GM12872 (cell line): ENCODE measurements around the gene FOXR1.

ENCODE experiments used
- TF ChIP-seq, protein P1 (sequence below): IDR thresholded peaks from 3 replicates; pipeline ENCODE4 v1.5.1; 2011; ENCODE audit warnings: low read depth, mild to moderate bottlenecking, low read length, moderate library complexity; ENCODE audit not compliant: insufficient read depth

Gene FOXR1

DNA sequence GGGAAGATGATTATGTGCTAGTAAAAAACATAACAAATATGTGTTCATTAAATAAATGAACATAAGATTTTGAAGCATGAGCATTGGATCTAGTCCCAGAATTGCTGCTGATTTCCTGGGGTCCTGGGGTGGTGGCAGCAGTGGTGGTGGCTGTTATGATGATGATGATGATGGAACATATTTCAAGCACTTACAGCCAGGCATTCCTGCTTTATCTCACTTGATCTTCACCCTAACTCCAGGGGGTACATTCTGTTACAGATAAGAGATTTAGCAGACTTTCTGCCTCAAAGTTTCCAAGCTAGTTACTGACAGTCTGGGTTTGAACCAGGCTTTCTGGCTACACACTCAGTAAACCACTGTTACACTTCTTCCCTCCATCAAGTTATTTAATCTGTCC is 52.2 kb downstream of the FOXR1 start:
- TF ChIP-seq, protein P1, sequence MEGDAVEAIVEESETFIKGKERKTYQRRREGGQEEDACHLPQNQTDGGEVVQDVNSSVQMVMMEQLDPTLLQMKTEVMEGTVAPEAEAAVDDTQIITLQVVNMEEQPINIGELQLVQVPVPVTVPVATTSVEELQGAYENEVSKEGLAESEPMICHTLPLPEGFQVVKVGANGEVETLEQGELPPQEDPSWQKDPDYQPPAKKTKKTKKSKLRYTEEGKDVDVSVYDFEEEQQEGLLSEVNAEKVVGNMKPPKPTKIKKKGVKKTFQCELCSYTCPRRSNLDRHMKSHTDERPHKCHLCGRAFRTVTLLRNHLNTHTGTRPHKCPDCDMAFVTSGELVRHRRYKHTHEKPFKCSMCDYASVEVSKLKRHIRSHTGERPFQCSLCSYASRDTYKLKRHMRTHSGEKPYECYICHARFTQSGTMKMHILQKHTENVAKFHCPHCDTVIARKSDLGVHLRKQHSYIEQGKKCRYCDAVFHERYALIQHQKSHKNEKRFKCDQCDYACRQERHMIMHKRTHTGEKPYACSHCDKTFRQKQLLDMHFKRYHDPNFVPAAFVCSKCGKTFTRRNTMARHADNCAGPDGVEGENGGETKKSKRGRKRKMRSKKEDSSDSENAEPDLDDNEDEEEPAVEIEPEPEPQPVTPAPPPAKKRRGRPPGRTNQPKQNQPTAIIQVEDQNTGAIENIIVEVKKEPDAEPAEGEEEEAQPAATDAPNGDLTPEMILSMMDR: no peak

DNA sequence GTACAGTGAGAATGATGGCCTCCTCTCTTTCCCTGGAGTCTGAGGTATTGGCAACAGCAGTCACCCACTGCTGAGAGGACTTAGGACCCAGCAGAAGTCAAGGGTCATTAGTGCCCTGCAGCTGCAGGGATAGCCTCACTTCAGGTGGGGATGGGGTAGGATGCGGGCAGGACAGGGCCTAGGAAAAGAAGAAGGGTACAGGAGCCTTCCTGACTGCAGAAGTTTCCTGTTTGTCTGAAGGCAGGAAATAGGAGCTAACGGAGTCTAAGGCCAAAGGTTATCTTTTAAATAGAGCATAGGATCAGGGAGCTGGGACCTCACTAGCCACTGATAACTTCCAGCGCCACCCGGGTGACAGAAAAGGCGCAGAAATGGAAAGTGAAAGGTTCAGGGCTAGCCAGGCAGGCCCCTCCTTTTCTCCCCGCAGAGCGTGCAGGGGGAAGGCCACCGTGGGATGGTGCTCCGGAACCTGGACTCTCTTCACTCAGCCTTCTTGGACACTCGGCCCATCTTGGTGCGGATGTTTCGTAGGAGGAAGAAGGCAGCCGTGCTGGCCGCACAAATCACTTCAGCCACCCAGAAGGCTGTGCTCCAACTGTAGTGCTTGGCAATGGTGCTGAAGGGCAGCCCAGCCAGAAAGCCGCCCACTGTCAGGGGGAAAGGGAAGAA is 53.0 kb downstream of the FOXR1 start:
- TF ChIP-seq, protein P1: no peak

DNA sequence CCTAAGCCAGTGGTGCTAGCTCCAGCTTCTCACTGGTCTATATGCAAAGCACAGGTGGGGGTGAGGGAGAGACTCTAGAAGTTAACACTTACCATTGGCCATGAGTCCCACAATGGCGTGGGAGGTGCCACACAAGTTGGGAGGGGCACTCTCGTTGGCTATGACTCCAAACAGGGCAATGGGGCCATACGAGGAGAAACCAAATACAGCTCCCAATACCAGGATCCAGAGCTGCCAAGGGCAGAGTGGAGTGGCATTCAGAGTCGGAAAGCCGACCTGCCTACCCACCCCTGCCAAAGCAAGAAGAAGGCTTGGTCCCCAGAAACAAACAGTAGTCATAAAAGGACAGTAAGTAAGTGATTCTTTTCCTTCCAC is 53.5 kb downstream of the FOXR1 start:
- TF ChIP-seq, protein P1: no peak

DNA sequence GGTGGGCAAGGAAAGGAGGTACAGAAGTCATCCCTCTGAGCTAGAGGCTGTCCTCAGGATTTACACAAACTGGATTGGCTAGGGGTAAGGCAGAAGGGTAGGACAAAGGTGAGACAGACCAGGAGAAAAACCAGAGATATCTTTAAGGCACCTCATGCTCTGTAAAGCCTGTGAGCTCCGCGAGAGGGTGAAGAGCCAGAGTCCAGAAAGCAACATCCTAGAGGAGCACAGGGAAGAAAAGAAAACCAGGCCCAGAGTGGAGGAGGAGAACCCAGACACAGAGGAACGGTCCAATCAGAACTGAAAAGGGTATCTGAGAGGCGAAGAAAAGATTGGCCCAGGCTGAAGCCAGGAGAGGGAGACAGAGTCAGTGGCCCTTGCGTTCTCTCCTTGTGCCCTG is 54.0 kb downstream of the FOXR1 start:
- TF ChIP-seq, protein P1: no peak

DNA sequence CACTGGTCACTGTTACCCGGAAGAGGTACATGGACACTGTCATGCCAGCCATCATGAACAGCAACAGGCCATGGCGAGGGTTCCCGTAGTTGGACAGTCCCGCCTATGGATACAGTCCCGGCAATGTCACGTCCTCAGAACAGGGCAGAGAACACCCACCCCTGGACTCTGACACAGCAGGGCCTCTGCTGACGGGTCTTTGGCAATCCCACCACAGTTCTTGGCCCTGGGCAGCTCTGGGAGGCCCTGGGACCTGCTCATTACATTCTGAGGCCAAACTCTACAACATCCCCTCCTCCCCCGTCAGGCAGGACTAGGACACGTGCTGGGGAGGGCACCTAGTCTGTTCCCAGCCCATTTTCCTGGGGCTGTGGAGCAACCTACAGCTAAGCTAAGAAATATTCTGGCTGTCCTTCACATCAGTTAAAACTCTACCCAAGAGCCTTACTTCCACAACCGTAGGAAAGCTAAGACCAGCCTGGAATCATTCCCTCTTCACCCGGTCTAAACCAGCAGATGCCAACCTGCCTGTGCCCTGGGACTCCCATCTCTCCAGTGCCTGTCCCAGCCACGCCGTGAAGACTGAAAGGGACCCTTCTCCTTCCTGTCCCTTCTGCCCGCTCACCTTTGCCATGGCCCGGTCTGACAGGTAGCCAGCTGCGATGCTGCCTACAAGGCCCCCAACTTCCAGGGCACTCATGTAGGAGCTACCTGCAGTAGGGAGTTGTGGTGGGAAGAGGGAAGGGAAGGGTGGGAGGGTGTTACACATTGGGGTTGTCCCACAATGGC is 54.6 kb downstream of the FOXR1 start:
- TF ChIP-seq, protein P1: no peak

DNA sequence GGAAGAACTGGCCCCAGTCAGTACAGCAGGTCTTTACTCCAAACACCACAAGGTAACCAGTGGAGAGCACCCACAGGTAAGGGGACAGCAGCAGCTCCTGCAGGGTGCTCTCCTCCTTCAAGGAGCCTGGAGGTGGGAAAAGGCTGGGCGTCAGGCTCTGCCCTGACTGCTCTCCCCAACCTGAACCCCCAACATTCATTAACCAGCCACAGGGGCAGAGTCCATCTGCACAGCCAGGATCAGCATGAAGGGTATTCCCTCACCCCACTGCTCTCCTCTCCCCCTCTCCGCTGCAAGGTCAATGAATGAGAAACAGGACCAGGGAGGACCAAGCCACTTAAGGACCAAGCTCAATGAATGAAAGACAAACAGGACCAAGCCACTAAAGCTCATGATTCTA is 55.4 kb downstream of the FOXR1 start:
- TF ChIP-seq, protein P1: no peak

DNA sequence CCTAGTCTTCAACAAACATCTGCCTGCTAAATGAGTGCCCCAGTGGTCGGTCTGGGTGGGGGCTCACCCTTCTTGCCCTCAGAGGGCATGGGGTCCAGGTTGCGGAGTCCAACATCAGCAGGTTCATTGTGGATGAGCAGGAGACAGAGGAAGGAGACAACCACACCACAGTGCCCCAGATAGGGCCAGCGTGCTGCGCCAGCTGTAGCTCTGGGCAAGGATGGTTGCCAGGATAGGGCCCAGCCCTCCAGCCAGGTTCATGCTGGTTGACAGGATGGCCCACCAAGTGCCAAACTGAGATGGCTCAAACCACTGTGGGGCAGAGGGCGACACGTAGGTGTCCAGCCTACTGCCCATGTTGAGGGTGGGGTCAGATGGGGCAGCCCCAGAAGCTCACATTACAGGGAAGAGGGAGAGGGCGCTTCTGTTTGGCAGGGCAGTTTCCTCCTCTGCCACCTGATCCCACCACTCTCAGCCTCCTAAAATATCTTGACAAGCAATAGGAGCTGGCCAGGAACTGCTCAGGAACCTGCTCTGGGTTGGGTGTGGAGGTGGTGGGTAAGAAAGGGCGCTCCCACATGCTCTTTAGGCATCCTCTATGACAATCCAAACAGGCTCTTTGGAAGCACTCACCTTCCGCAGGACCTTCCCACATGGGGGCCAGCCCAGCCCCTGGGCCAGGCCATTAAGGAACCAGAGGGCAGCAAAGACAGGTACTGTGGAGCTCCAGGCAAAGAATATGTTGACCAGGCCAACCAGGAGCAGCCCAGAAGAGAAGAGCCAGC is 56.2 kb downstream of the FOXR1 start:
- TF ChIP-seq, protein P1: no peak
